WI38 (cell line): ENCODE data around the gene PDGFRA.

ENCODE experiments used
- H3K4me3 ChIP-seq: 2 replicates; pipeline ENCODE4 v1.5.1; 2011; ENCODE audit warnings: low read depth, mild to moderate bottlenecking, control low read depth, low read length
- CTCF ChIP-seq: IDR thresholded peaks from 2 replicates; pipeline ENCODE4 v1.5.1; 2012; ENCODE audit warnings: low read depth, mild to moderate bottlenecking, control low read depth, low read length

Gene PDGFRA

GRCh38 chr4:54254116-54254914, 25.2 kb downstream of the PDGFRA start:
- TF ChIP-seq CTCF = no peak
- no peak overlapping the region for H3K4me3 ChIP-seq

GRCh38 chr4:54254915-54255246, 25.8 kb downstream of the PDGFRA start:
- H3K4me3 ChIP-seq = no peak overlapping the region
- TF ChIP-seq CTCF = no peak

DNA sequence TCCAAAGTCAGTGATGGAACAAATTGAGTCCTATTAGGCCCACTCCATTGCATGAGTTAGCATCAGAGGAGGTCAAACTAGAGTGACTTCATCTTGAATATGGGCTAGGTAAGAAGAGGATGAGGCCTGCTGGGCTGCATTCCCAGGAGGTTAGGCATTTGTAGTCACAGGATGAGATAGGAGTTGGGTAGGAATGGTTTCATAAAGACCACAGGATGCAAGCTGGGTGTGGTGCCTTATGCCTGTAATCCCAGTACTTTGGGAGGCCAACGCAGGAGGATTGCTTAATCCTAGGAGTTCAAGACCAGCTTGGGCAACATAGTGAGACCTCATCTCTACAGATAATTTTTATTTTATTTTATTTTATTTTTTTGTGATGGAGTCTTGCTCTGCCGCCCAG, 26.8 kb downstream of the PDGFRA start:
- no peak for TF ChIP-seq CTCF
- no peak overlapping the region for H3K4me3 ChIP-seq

- no peak for TF ChIP-seq CTCF
- no peak overlapping the region for H3K4me3 ChIP-seq
Observed at GRCh38 chr4:54256491-54257486, 27.7 kb downstream of the PDGFRA start.

DNA sequence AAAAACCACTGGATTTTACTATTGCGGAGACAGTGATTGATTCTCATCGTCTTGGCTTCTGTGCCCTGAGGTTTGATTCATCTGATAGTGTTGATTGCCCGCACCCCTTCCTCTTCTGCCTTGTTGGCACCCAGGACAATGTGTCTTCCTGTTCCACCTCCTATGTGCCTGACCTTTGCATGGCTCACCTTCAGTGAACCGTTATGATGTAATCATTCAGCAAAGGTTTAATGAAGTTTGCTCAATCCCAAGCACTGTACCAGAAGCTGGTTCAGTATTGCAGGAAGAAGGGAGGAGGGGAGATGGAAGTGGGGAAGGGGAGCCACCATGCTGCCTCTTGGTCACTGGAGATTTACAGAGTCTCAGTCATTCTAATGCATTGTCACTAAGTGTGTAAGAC, 36.3 kb downstream of the PDGFRA start:
- no peak for TF ChIP-seq CTCF
- no peak overlapping the region for H3K4me3 ChIP-seq

- no peak overlapping the region for H3K4me3 ChIP-seq
- no peak for TF ChIP-seq CTCF
Observed at GRCh38 chr4:54268151-54268550, 39.1 kb downstream of the PDGFRA start.

- H3K4me3 ChIP-seq = no peak overlapping the region
- no peak for TF ChIP-seq CTCF
Observed at GRCh38 chr4:54271464-54271863, 42.4 kb downstream of the PDGFRA start.
